Fibroblast of skin of abdomen (primary cell): ENCODE measurements around the gene MPHOSPH10.
A peak's percentile ranks its signal among the peaks of the same experiment; 100 is the strongest.
"Not testable (repeated sequence)": the region's sequence is repeated elsewhere in the genome, so short reads cannot be mapped to it uniquely, and the experiment has no call there.

Experiments used
- DNase-seq: peaks from one replicate; pipeline ENCODE4 v3.0.0-alpha.2; 2013

Gene MPHOSPH10

GRCh38 chr2:71173096-71173495 lies 42.7 kb downstream of the MPHOSPH10 start:
- DNase-seq: no peak

- no peak for DNase-seq
Measured at GRCh38 chr2:71174207-71174606, 43.8 kb downstream of the MPHOSPH10 start.

GRCh38 chr2:71178836-71179235 lies 48.4 kb downstream of the MPHOSPH10 start:
- not testable (repeated sequence) for DNase-seq

- DNase-seq: no peak
Measured at GRCh38 chr2:71181316-71181715, 50.9 kb downstream of the MPHOSPH10 start.

GRCh38 chr2:71183306-71184115 lies 53.1 kb downstream of the MPHOSPH10 start:
- DNase-seq: peak; percentile 1

- no peak for DNase-seq
Measured at GRCh38 chr2:71186973-71187372, 56.5 kb downstream of the MPHOSPH10 start.

- no peak for DNase-seq
Measured at GRCh38 chr2:71187589-71187988, 57.2 kb downstream of the MPHOSPH10 start.

GRCh38 chr2:71190656-71191569 lies 60.5 kb downstream of the MPHOSPH10 start:
- DNase-seq: peak; percentile 13

GRCh38 chr2:71191570-71191943 lies 61.1 kb downstream of the MPHOSPH10 start:
- DNase-seq: no peak
